K562 (cell line): ENCODE results near the gene TCOF1. TPM values are rescaled to one million over a fixed set of nuclear protein-coding genes. Genes with fewer than 3 reads are reported as not detected.

Experiments
- ARID3B ChIP-seq: fragments of 250-450 bp; sonication (Bioruptor Pico); IDR thresholded peaks from 2 replicates; pipeline ENCODE4 v1.4.0; 2020; ENCODE audit warnings: borderline replicate concordance
- ARNT ChIP-seq, 2 experiments: fragments of 450-650 bp; IDR thresholded peaks; 2 replicates each; pipeline ENCODE4 v1.6.1; 2016; ENCODE audit warnings: mild to moderate bottlenecking in 1 of 2
- CHD4 ChIP-seq: fragments of 200-600 bp; sonication (generic); IDR thresholded peaks from 3 replicates; pipeline ENCODE4 v1.6.1; 2012; ENCODE audit warnings: low read depth, mild to moderate bottlenecking, mixed read lengths, low read length, inconsistent platforms; ENCODE audit not compliant: insufficient read depth, insufficient replicate concordance, poor library complexity, severe bottlenecking
- CREB5 ChIP-seq: fragments of 250-450 bp; sonication (Bioruptor Pico); IDR thresholded peaks from 2 replicates; pipeline ENCODE4 v1.5.0; 2020; ENCODE audit warnings: mild to moderate bottlenecking
- ELK1 ChIP-seq: sonication (generic); formaldehyde crosslinking; IDR thresholded peaks from 2 replicates; pipeline ENCODE4 v1.8.1; 2022; ENCODE audit warnings: missing genetic modification reagents
- ESRRA ChIP-seq: fragments of 450-650 bp; IDR thresholded peaks from 2 replicates; pipeline ENCODE4 v1.6.1; 2014; ENCODE audit warnings: low read depth, mild to moderate bottlenecking, moderate library complexity, borderline replicate concordance
- FOXA3 ChIP-seq, 2 experiments: fragments of 450-650 bp in 1 of 2; sonication (generic) in 1 of 2; formaldehyde crosslinking; IDR thresholded peaks in 1 of 2; conservative IDR thresholded peaks in 1 of 2; 2 replicates each; pipeline versions ENCODE4 v1.4.0 to v1.8.0; 2020 to 2022; ENCODE audit warnings: mild to moderate bottlenecking in 2 of 2, missing genetic modification reagents in 1 of 2
- HDAC6 ChIP-seq: IDR thresholded peaks from 2 replicates; pipeline ENCODE4 v1.6.1; 2012; ENCODE audit warnings: low read depth, mild to moderate bottlenecking, control low read depth, inconsistent platforms, low read length, moderate library complexity
- HMGN3 ChIP-seq: IDR thresholded peaks from 2 replicates; pipeline ENCODE4 v1.6.1; 2011; ENCODE audit warnings: borderline replicate concordance, low read depth, mild to moderate bottlenecking, mixed read lengths, low read length; ENCODE audit not compliant: insufficient read length; ENCODE audit errors: extremely low read depth
- KLF6 ChIP-seq: fragments of 250-450 bp; sonication (Bioruptor Pico); IDR thresholded peaks from 2 replicates; pipeline ENCODE4 v1.4.0; 2020; ENCODE audit warnings: mild to moderate bottlenecking, moderate library complexity, borderline replicate concordance
- MBD1 ChIP-seq: fragments of 250-450 bp; sonication (Bioruptor Pico); IDR thresholded peaks from 2 replicates; pipeline ENCODE4 v1.8.0; 2022; ENCODE audit warnings: inconsistent platforms
- NELFE ChIP-seq: IDR thresholded peaks from 2 replicates; pipeline ENCODE4 v1.6.1; 2011; ENCODE audit warnings: mild to moderate bottlenecking; ENCODE audit not compliant: insufficient read depth, insufficient read length
- NR0B1 ChIP-seq: fragments of 450-650 bp; IDR thresholded peaks from one replicate; pipeline ENCODE4 v1.6.1; 2018; ENCODE audit warnings: mild to moderate bottlenecking, moderate library complexity; ENCODE audit not compliant: partially characterized antibody
- PHF8 ChIP-seq: fragments of 200-600 bp; sonication (generic); IDR thresholded peaks from 2 replicates; pipeline ENCODE4 v1.6.1; 2012; ENCODE audit warnings: mixed run types, mild to moderate bottlenecking, inconsistent platforms, low read length, moderate library complexity, borderline replicate concordance
- PTBP1 ChIP-seq: fragments of 200-400 bp; formaldehyde crosslinking; IDR thresholded peaks from 2 replicates; pipeline ENCODE4 v1.6.1; 2017; ENCODE audit warnings: low read depth, low read length
- RFX1 ChIP-seq: fragments of 450-650 bp; IDR thresholded peaks from 2 replicates; pipeline ENCODE4 v1.6.1; 2016; ENCODE audit warnings: mild to moderate bottlenecking, moderate library complexity
- TARDBP ChIP-seq: fragments of 450-650 bp; IDR thresholded peaks from 2 replicates; pipeline ENCODE4 v1.6.1; 2016
- polyA plus RNA-seq, 8 experiments: library from polyadenylated mRNA; depleted of rRNA in 4 of 8; stranded (reverse) in 5 of 8; unstranded in 3 of 8; fragments of >200 nt; fragmentation: Nextera tagmentation in 2 of 8; fragmentation: Illumina TruSeq in 1 of 8; extraction: Ambion mirVana in 2 of 8; extraction: Trizol in 1 of 8; gene quantifications; 2 replicates each; pipeline versions ENCODE4 v1.2.1 to v1.2.3, GENCODE V29; 2011 to 2014; ENCODE audit warnings: inconsistent platforms in 1 of 8, missing spikeins in 1 of 8
- total RNA-seq, 7 experiments: library from RNA; depleted of rRNA in 6 of 7; stranded (reverse); fragments of >200 nt in 6 of 7; fragmentation: Illumina TruSeq in 2 of 7; extraction: Trizol in 2 of 7; gene quantifications; 2 replicates each; pipeline versions ENCODE4 v1.2.1 to v1.2.3, GENCODE V29; 2011 to 2021; ENCODE audit warnings: low replicate concordance in 1 of 7

Gene TCOF1
- total and polyA plus RNA-seq, 9 of the 15 experiments (the other 6 are each of a cell fraction or from before 2014, with no cell fraction given): 9.8 to 134 (median 61.7) TPM

GRCh38 chr5:150357326-150358260 is at the start of gene TCOF1 (continued):
- TF ChIP-seq CHD4 (no peak), RFX1 (no peak), ARNT (IDR thresholded peaks at IDR 0.05) (no peak), NELFE (no peak), ARID3B (CRISPR knock-in tag) (no peak), TARDBP (no peak), HDAC6 (no peak), ELK1 (CRISPR knock-in tag) (no peak), KLF6 (CRISPR knock-in tag) (no peak), PTBP1 (no peak), ESRRA (0 out of 2 replicates have a peak, but pooled peaks have one; percentile 24), FOXA3 (CRISPR knock-in tag; conservative IDR thresholded peaks at IDR 0.05 in 1 of 2, IDR thresholded peaks at IDR 0.05 in 1 of 2) (peak in 1 of 2 experiments; percentile 29; a peak in 1 of 4 replicates), CREB5 (CRISPR knock-in tag) (no peak), MBD1 (CRISPR knock-in tag) (no peak), NR0B1 (no peak), PHF8 (peak; percentile 87), HMGN3 (peak; percentile 48)
